ENCODE data around the gene MARCOL.

DNA sequence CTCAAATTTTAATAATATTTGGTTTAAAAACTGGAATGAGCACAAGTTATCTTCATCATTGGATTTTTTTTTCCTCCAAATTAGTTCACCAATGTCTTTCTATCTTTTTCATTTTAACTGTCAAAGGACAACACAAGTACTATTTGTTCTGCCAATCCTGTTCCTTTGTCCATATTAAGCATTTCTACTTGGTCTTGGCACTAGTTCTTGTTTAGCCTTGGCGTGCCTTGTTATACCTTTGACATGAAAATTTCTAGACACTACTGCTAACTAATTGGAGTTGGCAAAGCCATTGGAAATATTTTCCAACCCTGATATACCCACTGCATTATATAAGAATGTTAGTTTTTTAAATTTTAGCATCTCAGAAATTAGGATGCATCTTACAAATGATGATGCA, 31.7 kb upstream of the MARCOL start:
- TF ChIP-seq, protein P1, sequence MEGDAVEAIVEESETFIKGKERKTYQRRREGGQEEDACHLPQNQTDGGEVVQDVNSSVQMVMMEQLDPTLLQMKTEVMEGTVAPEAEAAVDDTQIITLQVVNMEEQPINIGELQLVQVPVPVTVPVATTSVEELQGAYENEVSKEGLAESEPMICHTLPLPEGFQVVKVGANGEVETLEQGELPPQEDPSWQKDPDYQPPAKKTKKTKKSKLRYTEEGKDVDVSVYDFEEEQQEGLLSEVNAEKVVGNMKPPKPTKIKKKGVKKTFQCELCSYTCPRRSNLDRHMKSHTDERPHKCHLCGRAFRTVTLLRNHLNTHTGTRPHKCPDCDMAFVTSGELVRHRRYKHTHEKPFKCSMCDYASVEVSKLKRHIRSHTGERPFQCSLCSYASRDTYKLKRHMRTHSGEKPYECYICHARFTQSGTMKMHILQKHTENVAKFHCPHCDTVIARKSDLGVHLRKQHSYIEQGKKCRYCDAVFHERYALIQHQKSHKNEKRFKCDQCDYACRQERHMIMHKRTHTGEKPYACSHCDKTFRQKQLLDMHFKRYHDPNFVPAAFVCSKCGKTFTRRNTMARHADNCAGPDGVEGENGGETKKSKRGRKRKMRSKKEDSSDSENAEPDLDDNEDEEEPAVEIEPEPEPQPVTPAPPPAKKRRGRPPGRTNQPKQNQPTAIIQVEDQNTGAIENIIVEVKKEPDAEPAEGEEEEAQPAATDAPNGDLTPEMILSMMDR (conservative IDR thresholded peaks at IDR 0.05; ENCODE audit: low read depth, low read length): no peak
- TF ChIP-seq EZH2 (IDR thresholded peaks at IDR 0.05; ENCODE audit: borderline replicate concordance, low read depth, low read length, poor library complexity, severe bottlenecking): no peak
